HL-60/S4 treated with retinoic acid at 250 ng/mL for 4 days and 3 days (cell line): ENCODE measurements around the gene FBXO10.

Experiments
- in situ Hi-C: fragments of 300-500 bp; cut with MboI; formaldehyde crosslinking; loops from 2 replicates; pipeline ENCODE4 v1.7.0; 2022; ENCODE audit warnings: low sequenced_read_pairs

Gene FBXO10

GRCh38 chr9:37554318-37554717 is 21.9 kb downstream of the FBXO10 start:
- in situ Hi-C loops, result no loop called here

- in situ Hi-C loops, result no loop called here
These were observed 24.3 kb downstream of the FBXO10 start for GRCh38 chr9:37551888-37552287.

GRCh38 chr9:37551468-37551867 is 24.7 kb downstream of the FBXO10 start:
- in situ Hi-C loops, result no loop called here

GRCh38 chr9:37550781-37551180 is 25.4 kb downstream of the FBXO10 start:
- in situ Hi-C loops, result no loop called here

- in situ Hi-C loops, result no loop called here
These were observed 26.7 kb downstream of the FBXO10 start for GRCh38 chr9:37549527-37549926.

GRCh38 chr9:37547328-37547878 is 28.8 kb downstream of the FBXO10 start:
- in situ Hi-C loops, result no loop called here

GRCh38 chr9:37543468-37543867 is 32.7 kb downstream of the FBXO10 start:
- in situ Hi-C loops, result no loop called here

GRCh38 chr9:37542895-37543294 is 33.3 kb downstream of the FBXO10 start:
- in situ Hi-C loops, result no loop called here

- in situ Hi-C loops, result no loop called here
These were observed 33.7 kb downstream of the FBXO10 start for GRCh38 chr9:37542488-37542887.

GRCh38 chr9:37541465-37541864 is 34.7 kb downstream of the FBXO10 start:
- in situ Hi-C loops, result no loop called here

- in situ Hi-C loops, result no loop called here
These were observed 35.5 kb downstream of the FBXO10 start for GRCh38 chr9:37540634-37541033.

- in situ Hi-C loops, result no loop called here
These were observed 36.5 kb downstream of the FBXO10 start for GRCh38 chr9:37539634-37540033.

GRCh38 chr9:37538099-37538498 is 38.1 kb downstream of the FBXO10 start:
- in situ Hi-C loops, result no loop called here

GRCh38 chr9:37534901-37535300 is 41.3 kb downstream of the FBXO10 start:
- in situ Hi-C loops, result no loop called here

GRCh38 chr9:37534412-37534811 is 41.8 kb downstream of the FBXO10 start:
- in situ Hi-C loops, result no loop called here

- in situ Hi-C loops, result no loop called here
These were observed 44.5 kb downstream of the FBXO10 start for GRCh38 chr9:37531699-37532098.

GRCh38 chr9:37528652-37529471 is 47.3 kb downstream of the FBXO10 start:
- in situ Hi-C loops, result no loop called here

GRCh38 chr9:37523916-37524315 is 52.3 kb downstream of the FBXO10 start:
- in situ Hi-C loops, result no loop called here

GRCh38 chr9:37522971-37523370 is 53.2 kb downstream of the FBXO10 start:
- in situ Hi-C loops, result no loop called here

- in situ Hi-C loops, result no loop called here
These were observed 55.1 kb downstream of the FBXO10 start for GRCh38 chr9:37521111-37521510.

GRCh38 chr9:37520641-37521040 is 55.5 kb downstream of the FBXO10 start:
- in situ Hi-C loops, result no loop called here

- in situ Hi-C loops, result no loop called here
These were observed 58.3 kb downstream of the FBXO10 start for GRCh38 chr9:37517923-37518322.
